HL-60 (cell line): ENCODE measurements around the gene OR1F1.
"Not testable (repeated sequence)": the region's sequence is repeated elsewhere in the genome, so short reads cannot be mapped to it uniquely, and the experiment has no call there.

Experiments used
- DNase-seq, 2 experiments: peaks; one replicate each; pipeline ENCODE4 v3.0.0-alpha.2; 2010 to 2020; ENCODE audit warnings: low read depth in 1 of 2, low spot score in 1 of 2
- H3K27ac ChIP-seq: fragments of 250-450 bp; sonication (Bioruptor Pico); replicated peaks from 2 replicates; pipeline ENCODE4 v1.5.1; 2020; ENCODE audit warnings: mild to moderate bottlenecking, moderate library complexity
- H3K27me3 ChIP-seq: fragments of 250-450 bp; sonication (Bioruptor Pico); 2 replicates; pipeline ENCODE4 v1.5.1; 2021; ENCODE audit warnings: mild to moderate bottlenecking, moderate library complexity; ENCODE audit not compliant: insufficient read depth, poor library complexity, severe bottlenecking
- H3K4me3 ChIP-seq: replicated peaks from 2 replicates; pipeline ENCODE4 v1.5.1; 2011; ENCODE audit warnings: mild to moderate bottlenecking, control low read depth, low read length; ENCODE audit not compliant: insufficient read depth
- CTCF ChIP-seq: IDR thresholded peaks from one replicate; pipeline ENCODE4 v1.5.1; 2011; ENCODE audit warnings: low read length, control low read depth, inconsistent platforms; ENCODE audit not compliant: insufficient read depth
- GABPA ChIP-seq: IDR thresholded peaks from 2 replicates; pipeline ENCODE4 v1.6.1; 2012; ENCODE audit warnings: low read depth
- POLR2AphosphoS5 ChIP-seq: IDR thresholded peaks from 2 replicates; pipeline ENCODE4 v1.6.1; 2012; ENCODE audit warnings: low read depth
- REST ChIP-seq: IDR thresholded peaks from 2 replicates; pipeline ENCODE4 v1.6.1; 2012; ENCODE audit warnings: low read depth; ENCODE audit not compliant: insufficient replicate concordance
- SPI1 ChIP-seq: IDR thresholded peaks from 2 replicates; pipeline ENCODE4 v1.6.1; 2012; ENCODE audit warnings: low read depth, mild to moderate bottlenecking, borderline replicate concordance

The OR1F1 gene

GRCh38 chr16:3164121-3164991 is 23.6 kb upstream of the OR1F1 start:
- no peak for DNase-seq
- peaks cover 6% of the 10 kb centered on the region for H3K27me3 ChIP-seq
- TF ChIP-seq SPI1 (no peak), GABPA (no peak), REST (no peak), CTCF (no peak), POLR2AphosphoS5 (no peak)

GRCh38 chr16:3165111-3165822 is 22.7 kb upstream of the OR1F1 start:
- peaks cover 16% of the 10 kb centered on the region for H3K27me3 ChIP-seq
- no peak overlapping the region for H3K27ac ChIP-seq
- H3K4me3 ChIP-seq = 0 out of 2 replicates have a peak overlapping the region, but pooled peaks have one; percentile 5
- TF ChIP-seq POLR2AphosphoS5 (no peak), REST (no peak), CTCF (no peak), SPI1 (no peak), GABPA (no peak)
- DNase-seq = no peak

More at GRCh38 chr16:3164121-3164991, 23.6 kb upstream of the OR1F1 start:
- Histone ChIP-seq H3K4me3 (no peak overlapping the region), H3K27ac (no peak overlapping the region)

GRCh38 chr16:3166505-3166886 is 21.5 kb upstream of the OR1F1 start:
- no peak for DNase-seq
- H3K4me3 ChIP-seq = no peak overlapping the region
- no peak for TF ChIP-seq REST
- no peak for TF ChIP-seq SPI1
- TF ChIP-seq POLR2AphosphoS5 = no peak
- TF ChIP-seq GABPA = no peak
- TF ChIP-seq CTCF = no peak
- peaks cover 28% of the 10 kb centered on the region for H3K27me3 ChIP-seq
- no peak overlapping the region for H3K27ac ChIP-seq

GRCh38 chr16:3168729-3169128 is 19.3 kb upstream of the OR1F1 start:
- DNase-seq, H3K4me3 ChIP-seq, H3K27ac ChIP-seq: not testable (repeated sequence)
- peaks cover 50% of the 10 kb centered on the region for H3K27me3 ChIP-seq
